AG10803 (cell line): ENCODE measurements around the gene SRSF4.
A peak's percentile ranks its signal among the peaks of the same experiment; 100 is the strongest.
"Not testable (repeated sequence)": the region's sequence is repeated elsewhere in the genome, so short reads cannot be mapped to it uniquely, and the experiment has no call there.

ENCODE experiments used
- DNase-seq: peaks from one replicate; pipeline ENCODE4 v3.0.0; 2010; ENCODE audit warnings: low read depth
- H3K4me3 ChIP-seq: 2 replicates; pipeline ENCODE4 v1.5.1; 2011; ENCODE audit warnings: mild to moderate bottlenecking, low read length, control low read depth
- TF ChIP-seq, protein P1 (sequence below): conservative IDR thresholded peaks from 2 replicates; pipeline ENCODE4 v1.5.1; 2011; ENCODE audit warnings: mild to moderate bottlenecking, low read length, control low read depth, inconsistent platforms

SRSF4 gene

DNA sequence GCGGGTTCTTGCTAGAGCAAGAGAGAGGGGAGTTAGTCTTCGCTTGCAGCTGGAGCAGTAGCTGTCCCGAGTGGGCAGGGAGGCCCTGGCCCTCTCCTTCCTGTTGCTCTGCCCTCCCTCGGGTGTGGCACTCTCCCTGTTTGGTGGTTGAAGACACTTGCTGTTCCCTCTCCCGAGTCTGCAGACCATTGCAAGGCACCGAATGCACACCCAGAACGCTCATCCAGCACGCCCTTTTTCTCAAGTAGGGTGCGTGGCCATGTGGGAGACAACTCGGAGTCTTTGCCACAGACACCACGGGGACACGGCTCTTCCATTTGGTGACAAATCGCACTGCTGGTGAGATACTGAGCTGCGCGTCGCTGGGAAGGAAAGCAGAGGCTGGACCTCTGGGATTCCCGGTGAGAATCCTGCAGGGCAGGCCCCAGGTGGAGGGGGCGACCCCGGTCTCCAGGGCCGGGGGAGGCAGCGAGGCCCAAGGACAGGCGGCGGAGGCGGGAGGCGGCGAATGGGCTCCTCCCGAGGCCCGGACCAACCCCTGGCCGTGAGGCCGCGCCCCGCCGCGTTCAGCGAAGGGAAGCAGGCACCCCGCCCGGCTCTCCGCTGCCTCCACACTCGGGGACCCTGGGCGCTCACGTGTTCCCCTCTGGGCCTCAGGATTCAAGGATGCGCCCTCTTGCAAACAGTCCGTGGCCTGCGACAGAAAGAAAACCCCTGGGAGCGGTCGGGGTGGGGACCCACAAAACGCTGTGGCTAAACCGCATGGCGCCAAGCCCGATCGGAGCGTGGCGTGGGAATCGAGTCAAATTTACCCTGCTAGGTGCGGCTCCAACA lies 47.6 kb downstream of the SRSF4 start:
- DNase-seq = no peak
- TF ChIP-seq, protein P1, sequence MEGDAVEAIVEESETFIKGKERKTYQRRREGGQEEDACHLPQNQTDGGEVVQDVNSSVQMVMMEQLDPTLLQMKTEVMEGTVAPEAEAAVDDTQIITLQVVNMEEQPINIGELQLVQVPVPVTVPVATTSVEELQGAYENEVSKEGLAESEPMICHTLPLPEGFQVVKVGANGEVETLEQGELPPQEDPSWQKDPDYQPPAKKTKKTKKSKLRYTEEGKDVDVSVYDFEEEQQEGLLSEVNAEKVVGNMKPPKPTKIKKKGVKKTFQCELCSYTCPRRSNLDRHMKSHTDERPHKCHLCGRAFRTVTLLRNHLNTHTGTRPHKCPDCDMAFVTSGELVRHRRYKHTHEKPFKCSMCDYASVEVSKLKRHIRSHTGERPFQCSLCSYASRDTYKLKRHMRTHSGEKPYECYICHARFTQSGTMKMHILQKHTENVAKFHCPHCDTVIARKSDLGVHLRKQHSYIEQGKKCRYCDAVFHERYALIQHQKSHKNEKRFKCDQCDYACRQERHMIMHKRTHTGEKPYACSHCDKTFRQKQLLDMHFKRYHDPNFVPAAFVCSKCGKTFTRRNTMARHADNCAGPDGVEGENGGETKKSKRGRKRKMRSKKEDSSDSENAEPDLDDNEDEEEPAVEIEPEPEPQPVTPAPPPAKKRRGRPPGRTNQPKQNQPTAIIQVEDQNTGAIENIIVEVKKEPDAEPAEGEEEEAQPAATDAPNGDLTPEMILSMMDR = no peak
- H3K4me3 ChIP-seq = no peak overlapping the region

DNA sequence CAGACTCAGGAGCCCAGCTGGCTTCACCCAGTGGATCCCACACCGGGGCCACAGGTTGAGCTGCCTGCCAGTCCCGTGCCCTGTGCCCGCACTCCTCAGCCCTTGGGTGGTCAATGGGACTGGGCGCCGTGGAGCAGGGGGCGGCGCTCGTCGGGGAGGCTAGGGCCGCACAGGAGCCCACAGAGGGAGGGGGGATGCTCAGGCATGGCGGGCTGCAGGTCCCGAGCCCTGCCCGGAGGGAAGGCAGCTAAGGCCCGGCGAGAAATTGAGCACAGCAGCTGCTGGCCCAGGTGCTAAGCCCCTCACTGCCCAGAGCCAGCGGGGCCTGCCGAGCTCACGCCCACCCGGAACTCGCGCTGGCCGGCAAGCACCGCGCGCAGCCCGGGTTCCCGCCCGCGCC lies 50.6 kb downstream of the SRSF4 start:
- H3K4me3 ChIP-seq, DNase-seq: not testable (repeated sequence)

DNA sequence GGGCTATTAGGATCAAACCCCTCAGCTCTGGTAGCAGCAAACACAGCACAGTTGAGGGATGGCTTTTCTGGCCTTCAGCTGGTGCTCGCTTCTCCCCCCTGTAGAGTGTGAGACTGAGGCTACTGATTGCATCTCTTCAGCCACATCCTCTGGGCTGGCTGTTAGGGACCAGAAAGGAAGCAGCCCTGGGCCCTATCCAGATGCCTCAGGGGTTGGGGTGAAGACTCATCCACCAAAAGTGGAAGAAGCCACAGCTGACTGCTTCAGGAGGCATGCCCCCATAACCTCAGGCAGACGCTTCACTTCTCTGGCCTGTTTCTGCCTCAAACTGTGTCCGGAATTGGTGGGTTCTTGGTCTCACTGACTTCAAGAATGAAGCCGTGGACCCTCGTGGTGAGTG lies 51.8 kb downstream of the SRSF4 start:
- peak; percentile 39 for DNase-seq
- TF ChIP-seq, protein P1 = no peak
- no peak overlapping the region for H3K4me3 ChIP-seq

DNA sequence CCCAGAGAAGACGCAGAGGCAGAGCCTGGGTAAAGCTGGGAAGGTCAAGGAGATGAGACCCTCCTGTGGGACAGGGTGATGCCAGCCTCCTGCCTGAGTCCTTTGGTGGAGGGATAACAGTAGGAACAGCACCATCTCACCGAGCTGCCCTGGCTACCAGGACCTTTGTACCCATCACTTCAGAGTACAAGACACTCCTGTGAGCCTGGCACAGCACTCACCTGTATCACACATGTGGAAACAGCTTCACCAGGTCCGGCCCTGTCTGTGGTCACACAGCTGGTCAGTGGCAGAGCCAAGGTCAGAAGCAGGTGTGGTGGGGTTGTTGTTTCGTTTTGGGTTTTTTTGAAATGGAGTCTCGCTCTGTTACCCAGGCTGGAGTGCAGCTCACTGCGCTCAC lies 53.0 kb downstream of the SRSF4 start:
- H3K4me3 ChIP-seq = no peak overlapping the region
- no peak for DNase-seq
- TF ChIP-seq, protein P1 = no peak

DNA sequence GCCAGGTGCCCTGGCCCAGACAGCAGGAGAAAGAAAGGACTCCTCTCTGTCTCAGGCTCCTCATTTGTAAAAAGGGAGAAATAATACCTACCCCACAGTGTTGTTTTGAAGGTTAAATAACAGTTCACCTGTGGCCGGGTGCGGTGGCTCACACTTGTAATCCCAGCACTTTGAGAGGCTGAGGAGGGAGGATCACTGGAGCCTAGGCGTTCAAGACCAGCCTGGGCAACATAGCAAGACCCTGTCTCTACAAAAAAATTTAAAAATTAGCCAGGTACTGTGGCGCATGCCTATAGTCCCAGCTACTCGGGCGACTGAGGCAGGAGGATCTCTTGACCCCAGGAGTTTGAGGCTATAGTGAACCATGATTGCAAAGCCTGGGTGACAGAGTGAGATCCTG lies 55.5 kb downstream of the SRSF4 start:
- H3K4me3 ChIP-seq = no peak overlapping the region
- TF ChIP-seq, protein P1 = no peak
- no peak for DNase-seq

DNA sequence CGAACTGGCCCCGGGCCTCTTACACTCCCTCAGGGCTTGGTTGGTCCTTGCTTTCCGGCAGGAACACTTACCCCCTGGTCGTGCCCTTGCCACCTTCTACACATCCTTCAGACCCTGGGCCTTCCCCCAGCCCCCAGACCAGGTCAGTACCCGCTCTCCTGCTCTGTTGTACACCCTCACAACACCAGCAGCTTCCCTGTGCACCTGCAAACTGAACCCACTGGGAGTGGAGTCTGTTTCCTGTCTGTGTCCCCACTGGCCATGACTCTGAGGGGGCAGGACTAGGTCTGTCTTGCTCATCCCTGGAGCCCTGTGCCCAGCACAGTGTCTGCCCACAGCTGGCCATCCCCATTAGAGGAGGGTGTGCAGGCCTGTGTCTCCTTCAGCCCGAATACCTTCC lies 55.9 kb downstream of the SRSF4 start:
- no peak for DNase-seq
- TF ChIP-seq, protein P1 = no peak
- no peak overlapping the region for H3K4me3 ChIP-seq

DNA sequence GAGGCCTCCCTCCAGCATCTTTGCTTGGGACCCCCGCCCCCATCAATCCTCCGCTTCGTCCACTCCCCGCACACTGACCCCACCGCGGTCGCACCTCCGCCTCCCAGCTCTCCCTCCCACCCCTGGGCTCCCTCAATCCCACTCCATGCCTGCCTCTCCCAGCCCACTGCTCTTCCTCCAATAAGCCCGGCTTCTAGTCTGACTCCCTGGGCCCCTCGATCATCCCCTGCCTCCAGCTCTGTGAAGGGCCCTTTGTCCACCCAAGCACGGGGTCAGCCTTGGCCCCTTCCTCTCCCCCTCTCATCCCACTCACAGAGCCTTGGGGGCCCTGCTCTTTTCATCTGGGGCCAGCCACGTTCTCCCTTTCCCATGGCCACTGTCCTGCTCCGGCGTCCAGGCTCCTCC lies 56.5 kb downstream of the SRSF4 start:
- DNase-seq = no peak
- H3K4me3 ChIP-seq = peak overlapping the region; percentile 80
- TF ChIP-seq, protein P1 = no peak
